Testis (tissue), 3 donors: ENCODE results near the gene C1orf56. TPM values are rescaled to one million over a fixed set of nuclear protein-coding genes. Genes with fewer than 3 reads are reported as not detected.

Experiments used
- DNase-seq: peaks from one replicate; pipeline ENCODE4 v3.0.0-alpha.2; 2019
- H3K27ac ChIP-seq, 2 donors: fragments of 200-600 bp; sonication (generic); one replicate each; pipeline ENCODE4 v1.5.1; 2019
- H3K27me3 ChIP-seq: fragments of 200-600 bp; sonication (generic); one replicate; pipeline ENCODE4 v1.5.1; 2019
- H3K36me3 ChIP-seq: fragments of 200-600 bp; sonication (generic); one replicate; pipeline ENCODE4 v1.5.1; 2017; ENCODE audit warnings: low read depth; ENCODE audit errors: missing control alignments
- H3K4me1 ChIP-seq: fragments of 200-600 bp; sonication (generic); one replicate; pipeline ENCODE4 v1.5.1; 2019
- H3K4me3 ChIP-seq, 2 donors: fragments of 200-600 bp; sonication (generic); one replicate each; pipeline ENCODE4 v1.5.1; 2017 to 2019
- H3K9me3 ChIP-seq: fragments of 200-600 bp; sonication (generic); one replicate; pipeline ENCODE4 v1.5.1; 2017
- POLR2A ChIP-seq: fragments of 450-650 bp; IDR thresholded peaks from one replicate; pipeline ENCODE4 v1.6.1; 2017; ENCODE audit warnings: antibody characterized with exemption, mild to moderate bottlenecking, moderate library complexity
- WGBS, 2 donors: methylation state at CpG; one replicate each; pipeline ENCODE4 v1.1.5; 2018; 5-methylcytosine and 5-hydroxymethylcytosine counted together
- intact Hi-C: fragments of 100-400 bp; cut with DNase I; formaldehyde crosslinking; loops from one replicate; pipeline ENCODE4 v1.15.1; 2023; ENCODE audit warnings: low total_unique reads
- polyA plus RNA-seq: library from polyadenylated mRNA; stranded (reverse); fragments of 350-450 nt; fragmentation: Illumina TruSeq; extraction: RNeasy Lipid Tissue Mini Kit (QIAGEN cat#74804); gene quantifications from one replicate; pipeline ENCODE4 v1.2.3, GENCODE V29; 2014; ENCODE audit warnings: low read depth, low replicate concordance; ENCODE audit not compliant: insufficient read depth
- total RNA-seq, 2 donors: library from RNA; depleted of rRNA; stranded (reverse); fragments of >200 nt; gene quantifications; one replicate each; pipeline ENCODE4 v1.2.3, GENCODE V29; 2016
- TF ChIP-seq, protein P1 (sequence below), 3 experiments: fragments of 450-650 bp in 2 of 3; fragments of 200-600 bp in 1 of 3; sonication (generic) in 1 of 3; IDR thresholded peaks; one replicate each; pipeline ENCODE4 v1.5.1; 2016 to 2019; ENCODE audit warnings: antibody characterized with exemption in 3 of 3, mild to moderate bottlenecking in 2 of 3, moderate library complexity in 1 of 3

C1orf56 gene
- total and polyA plus RNA-seq, 3 donors from 2014 or later: 57.3 to 145 (median 78.4) TPM

DNA sequence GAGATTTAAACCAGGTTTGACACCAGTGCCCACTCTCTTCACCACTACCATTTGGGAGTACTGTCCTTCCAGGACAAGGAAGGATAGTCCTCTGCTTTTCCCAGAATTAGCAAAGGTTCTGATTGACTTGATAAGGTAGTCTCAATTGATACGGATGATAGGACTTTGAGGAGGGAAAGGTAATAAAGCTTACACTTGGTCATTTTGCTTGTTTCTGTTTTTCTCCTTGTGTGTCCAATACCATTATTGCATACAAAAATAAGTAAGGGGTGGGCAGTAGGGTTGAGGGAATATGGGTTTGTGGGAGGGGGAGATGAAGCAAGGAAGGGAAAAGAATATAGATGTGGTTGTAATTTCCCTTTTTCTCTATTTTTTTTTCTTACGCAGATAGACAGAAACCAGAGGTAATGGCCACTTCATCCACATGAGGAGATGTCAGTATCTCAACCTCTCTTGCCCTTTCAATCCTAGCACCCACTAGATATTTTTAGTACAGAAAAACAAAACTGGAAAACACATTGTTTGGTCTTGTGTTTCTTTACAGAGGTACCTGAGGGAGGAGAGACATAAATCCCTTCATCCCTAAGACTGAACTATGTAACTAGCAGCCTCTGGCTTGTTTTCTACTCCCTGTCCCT lies 2.6 kb downstream of the C1orf56 start:
- no peak overlapping the region for H3K4me3 ChIP-seq
- peaks cover 4% of the 10 kb centered on the region for H3K4me1 ChIP-seq
- H3K27me3 ChIP-seq: no peaks in the 10 kb centered on the region
- TF ChIP-seq POLR2A: no peak
- TF ChIP-seq, protein P1, sequence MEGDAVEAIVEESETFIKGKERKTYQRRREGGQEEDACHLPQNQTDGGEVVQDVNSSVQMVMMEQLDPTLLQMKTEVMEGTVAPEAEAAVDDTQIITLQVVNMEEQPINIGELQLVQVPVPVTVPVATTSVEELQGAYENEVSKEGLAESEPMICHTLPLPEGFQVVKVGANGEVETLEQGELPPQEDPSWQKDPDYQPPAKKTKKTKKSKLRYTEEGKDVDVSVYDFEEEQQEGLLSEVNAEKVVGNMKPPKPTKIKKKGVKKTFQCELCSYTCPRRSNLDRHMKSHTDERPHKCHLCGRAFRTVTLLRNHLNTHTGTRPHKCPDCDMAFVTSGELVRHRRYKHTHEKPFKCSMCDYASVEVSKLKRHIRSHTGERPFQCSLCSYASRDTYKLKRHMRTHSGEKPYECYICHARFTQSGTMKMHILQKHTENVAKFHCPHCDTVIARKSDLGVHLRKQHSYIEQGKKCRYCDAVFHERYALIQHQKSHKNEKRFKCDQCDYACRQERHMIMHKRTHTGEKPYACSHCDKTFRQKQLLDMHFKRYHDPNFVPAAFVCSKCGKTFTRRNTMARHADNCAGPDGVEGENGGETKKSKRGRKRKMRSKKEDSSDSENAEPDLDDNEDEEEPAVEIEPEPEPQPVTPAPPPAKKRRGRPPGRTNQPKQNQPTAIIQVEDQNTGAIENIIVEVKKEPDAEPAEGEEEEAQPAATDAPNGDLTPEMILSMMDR (IDR thresholded peaks at IDR 0.05): no peak
- intact Hi-C loops: no loop called here
- no peak for DNase-seq
- WGBS, 2 donors: 88 to 91% methylated on average over 2 of the region's 2 CpGs
- H3K36me3 ChIP-seq: no peaks in the 10 kb centered on the region
- no peaks in the 10 kb centered on the region for H3K9me3 ChIP-seq
- no peak overlapping the region for H3K27ac ChIP-seq

GRCh38 chr1:151051356-151052009 lies 3.9 kb downstream of the C1orf56 start:
- no peak overlapping the region for H3K4me3 ChIP-seq
- intact Hi-C loops: no loop called here
- peaks cover 8% of the 10 kb centered on the region for H3K4me1 ChIP-seq
- no peaks in the 10 kb centered on the region for H3K9me3 ChIP-seq
- H3K27ac ChIP-seq: no peak overlapping the region
- DNase-seq: no peak
- H3K36me3 ChIP-seq: no peaks in the 10 kb centered on the region
- TF ChIP-seq, protein P1 (IDR thresholded peaks at IDR 0.05): no peak
- TF ChIP-seq POLR2A: no peak
- no peaks in the 10 kb centered on the region for H3K27me3 ChIP-seq
- WGBS, 2 donors: 54 to 74% methylated on average over 2 of the region's 2 CpGs

- Histone ChIP-seq H3K4me1 (peaks cover 25% of the 10 kb centered on the region), H3K27ac (no peak overlapping the region), H3K9me3 (no peaks in the 10 kb centered on the region), H3K36me3 (no peaks in the 10 kb centered on the region), H3K27me3 (no peaks in the 10 kb centered on the region), H3K4me3 (no peak overlapping the region)
- TF ChIP-seq, protein P1 (IDR thresholded peaks at IDR 0.05): no peak
- no peak for TF ChIP-seq POLR2A
- DNase-seq: no peak
- intact Hi-C loops: no loop called here
- WGBS, 2 donors: 72 to 77% methylated on average over 4 of the region's 4 CpGs
Measured at GRCh38 chr1:151054971-151055547, 7.5 kb downstream of the C1orf56 start.

GRCh38 chr1:151055581-151055980 lies 8.0 kb downstream of the C1orf56 start:
- Histone ChIP-seq H3K36me3 (no peaks in the 10 kb centered on the region), H3K4me3 (no peak overlapping the region), H3K27me3 (no peaks in the 10 kb centered on the region), H3K27ac (peak overlapping the region in 1 of 2 donors; percentile 5), H3K9me3 (no peaks in the 10 kb centered on the region), H3K4me1 (peaks cover 30% of the 10 kb centered on the region)
- no peak for TF ChIP-seq POLR2A
- TF ChIP-seq, protein P1 (IDR thresholded peaks at IDR 0.05): no peak
- no peak for DNase-seq
- 44 to 100% methylated on average over 1 to 2 of the region's 2 CpGs for WGBS, 2 donors
- intact Hi-C loops: no loop called here
